Urinary bladder (tissue), 4 donors: ENCODE results near the gene B3GAT3. TPM values are rescaled to one million over a fixed set of nuclear protein-coding genes. Genes with fewer than 3 reads are reported as not detected.
"Not testable (repeated sequence)": the region's sequence is repeated elsewhere in the genome, so short reads cannot be mapped to it uniquely, and the experiment has no call there.

Experiments
- DNase-seq: peaks from one replicate; pipeline ENCODE4 v3.0.0-alpha.2; 2015; ENCODE audit errors: extremely low spot score
- H3K27ac ChIP-seq: one replicate; pipeline ENCODE4 v1.5.1; 2013; ENCODE audit warnings: low read depth, mild to moderate bottlenecking, moderate library complexity
- H3K36me3 ChIP-seq: one replicate; pipeline ENCODE4 v1.6.1; 2013; ENCODE audit warnings: mild to moderate bottlenecking, moderate library complexity; ENCODE audit not compliant: insufficient read depth
- H3K4me1 ChIP-seq: one replicate; pipeline ENCODE4 v1.6.1; 2013; ENCODE audit warnings: mild to moderate bottlenecking, moderate library complexity; ENCODE audit not compliant: insufficient read depth
- H3K4me3 ChIP-seq: one replicate; pipeline ENCODE4 v1.5.1; 2013; ENCODE audit warnings: low read depth, low read length
- WGBS: extraction: QIAGEN DNeasy Blood & Tissue Kit; methylation state at CpG from one replicate; pipeline ENCODE4 v1.1.7; 2013; 5-methylcytosine and 5-hydroxymethylcytosine counted together
- polyA plus RNA-seq: library from polyadenylated mRNA; stranded (reverse); fragments of 200-250 nt; gene quantifications from one replicate; pipeline ENCODE4 v1.2.3, GENCODE V29; 2013
- small RNA-seq: library from RNA; depleted of rRNA; stranded (forward); fragments of <200 nt; gene quantifications from one replicate; pipeline ENCODE3, GENCODE V24; 2014
- total RNA-seq: library from RNA; depleted of rRNA; stranded (reverse); fragments of >200 nt; gene quantifications from one replicate; pipeline ENCODE4 v1.2.3, GENCODE V29; 2014
- donor health status: healthy with polysubstance abuse.
- donor health status: healthy.

B3GAT3 gene
- total and polyA plus RNA-seq, 2 donors: 9.7 to 37.7 TPM

DNA sequence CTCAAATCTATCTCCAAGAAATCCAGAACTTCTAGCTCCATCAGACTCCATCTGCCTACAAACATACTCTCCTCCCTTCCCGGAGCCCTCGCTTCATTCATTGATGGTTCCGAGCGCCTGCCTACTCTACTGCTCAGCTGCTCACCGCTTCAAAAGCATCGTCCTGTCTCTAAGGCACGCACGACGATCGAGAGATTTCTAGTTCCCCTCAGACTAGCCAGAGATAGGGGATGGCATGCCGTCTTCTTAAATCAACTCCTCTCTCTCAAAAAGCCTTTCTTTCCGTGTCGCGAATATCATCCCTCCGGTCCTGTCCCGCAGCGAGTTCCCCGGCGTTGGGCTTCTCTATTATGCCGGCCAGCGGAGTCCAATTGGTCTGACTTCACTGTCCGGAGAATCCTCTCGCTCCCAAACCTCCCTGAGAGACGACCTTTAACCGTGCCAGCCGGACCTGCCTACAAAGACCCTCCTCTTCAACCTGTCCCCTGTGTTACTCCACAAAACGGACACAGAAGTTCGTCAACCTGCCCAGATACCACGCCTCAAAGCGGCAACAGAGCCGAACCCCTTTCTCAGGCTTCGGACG, 48.7 kb downstream of the B3GAT3 start:
- DNase-seq: no peak
- WGBS: under 1% methylated on average over 33 of the region's 33 CpGs
- H3K4me3 ChIP-seq: peak overlapping the region; percentile 64
- peaks cover 4% of the 10 kb centered on the region for H3K36me3 ChIP-seq
- H3K4me1 ChIP-seq: no peaks in the 10 kb centered on the region
- H3K27ac ChIP-seq: peak overlapping the region; percentile 84

DNA sequence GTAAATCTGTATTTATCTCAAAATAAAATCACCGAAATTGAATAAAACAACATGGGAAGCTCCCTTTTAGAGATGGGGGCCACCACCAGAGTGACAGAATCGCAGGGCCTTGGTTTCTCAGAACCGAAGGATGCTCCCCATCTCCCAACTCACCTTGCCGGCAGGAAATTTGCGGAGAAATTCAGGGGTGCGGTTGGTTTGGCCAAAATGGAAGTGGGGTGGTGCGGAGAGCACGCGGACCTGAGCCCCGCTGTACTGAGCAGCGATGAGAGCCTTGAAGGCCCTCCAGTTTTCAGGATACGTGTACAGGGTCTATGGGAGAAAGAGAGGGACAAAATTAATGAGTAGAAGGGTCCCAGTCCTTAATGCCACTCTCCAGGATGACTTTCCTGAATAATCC, 49.4 kb downstream of the B3GAT3 start:
- H3K4me3 ChIP-seq: no peak overlapping the region
- WGBS: 71% methylated on average over 12 of the region's 12 CpGs
- H3K36me3 ChIP-seq: peaks cover 4% of the 10 kb centered on the region
- DNase-seq: no peak
- no peak overlapping the region for H3K27ac ChIP-seq
- no peaks in the 10 kb centered on the region for H3K4me1 ChIP-seq

DNA sequence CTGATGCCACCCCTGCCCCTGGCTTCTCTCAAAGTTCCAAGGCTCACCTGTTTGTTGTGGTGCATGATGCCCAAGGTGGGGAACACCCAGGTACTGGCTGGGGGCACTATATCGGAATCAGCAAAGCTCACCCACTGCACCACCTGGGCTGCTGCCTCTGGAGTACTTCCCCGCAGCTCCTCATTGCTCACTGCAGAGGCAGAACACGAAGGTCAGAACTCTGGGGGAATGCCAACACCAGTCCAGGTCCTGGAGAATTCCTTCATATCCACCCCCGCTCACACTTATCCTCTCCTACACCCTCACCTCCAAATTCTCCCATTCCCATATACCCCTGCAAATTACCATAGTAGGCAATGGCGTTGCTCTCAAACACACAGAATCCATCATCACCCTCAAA, 50.3 kb downstream of the B3GAT3 start:
- not testable (repeated sequence) for H3K4me1 ChIP-seq, H3K36me3 ChIP-seq
- 92% methylated on average over 5 of the region's 5 CpGs for WGBS

DNA sequence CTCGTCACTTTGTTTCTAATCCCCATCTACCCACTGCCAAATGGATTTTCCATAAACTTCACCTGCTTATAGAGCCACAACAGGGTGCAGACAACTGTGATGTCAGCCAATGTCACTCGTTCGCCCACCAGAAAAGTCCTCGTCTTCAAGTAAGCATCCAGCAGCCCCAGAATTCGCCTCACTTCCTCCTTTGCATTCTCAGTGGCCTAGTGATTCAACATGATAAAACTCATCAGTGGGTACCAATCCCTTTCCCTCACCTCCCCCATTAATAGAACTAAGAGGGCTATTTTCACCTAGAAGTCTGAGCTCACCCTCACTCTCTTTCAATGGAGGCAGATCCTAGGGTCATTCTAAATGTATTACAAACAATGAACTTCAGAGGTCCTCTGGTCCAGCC, 50.9 kb downstream of the B3GAT3 start:
- H3K27ac ChIP-seq, H3K4me1 ChIP-seq, H3K4me3 ChIP-seq, DNase-seq, H3K36me3 ChIP-seq: not testable (repeated sequence)
- WGBS: 90% methylated on average over 5 of the region's 5 CpGs

More for the DNA sequence above, 50.3 kb downstream of the B3GAT3 start:
- H3K4me3 ChIP-seq, H3K27ac ChIP-seq, DNase-seq: not testable (repeated sequence)

DNA sequence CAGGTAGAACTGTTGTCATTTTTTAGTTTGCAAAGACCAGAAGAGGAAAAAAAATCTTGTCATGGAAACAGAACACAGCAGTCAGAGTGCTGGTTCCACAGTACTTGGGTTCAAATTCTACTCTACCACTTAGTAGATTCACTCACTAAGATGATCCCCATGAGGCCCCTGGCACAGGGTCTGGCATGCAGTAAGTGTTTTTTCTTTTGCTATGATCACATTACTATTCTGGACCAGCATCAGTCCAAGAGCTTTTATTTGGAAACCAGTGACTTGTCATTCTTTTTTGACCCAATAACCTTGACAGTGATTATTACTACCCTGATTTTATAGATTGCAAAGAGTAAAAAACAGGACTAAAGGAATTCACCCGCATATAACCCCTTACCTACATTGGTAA, 52.2 kb downstream of the B3GAT3 start:
- Histone ChIP-seq H3K36me3 (peaks cover 9% of the 10 kb centered on the region), H3K4me3 (no peak overlapping the region), H3K4me1 (no peaks in the 10 kb centered on the region), H3K27ac (no peak overlapping the region)
- WGBS: 73% methylated on average over 1 of the region's 1 CpG
- DNase-seq: no peak

DNA sequence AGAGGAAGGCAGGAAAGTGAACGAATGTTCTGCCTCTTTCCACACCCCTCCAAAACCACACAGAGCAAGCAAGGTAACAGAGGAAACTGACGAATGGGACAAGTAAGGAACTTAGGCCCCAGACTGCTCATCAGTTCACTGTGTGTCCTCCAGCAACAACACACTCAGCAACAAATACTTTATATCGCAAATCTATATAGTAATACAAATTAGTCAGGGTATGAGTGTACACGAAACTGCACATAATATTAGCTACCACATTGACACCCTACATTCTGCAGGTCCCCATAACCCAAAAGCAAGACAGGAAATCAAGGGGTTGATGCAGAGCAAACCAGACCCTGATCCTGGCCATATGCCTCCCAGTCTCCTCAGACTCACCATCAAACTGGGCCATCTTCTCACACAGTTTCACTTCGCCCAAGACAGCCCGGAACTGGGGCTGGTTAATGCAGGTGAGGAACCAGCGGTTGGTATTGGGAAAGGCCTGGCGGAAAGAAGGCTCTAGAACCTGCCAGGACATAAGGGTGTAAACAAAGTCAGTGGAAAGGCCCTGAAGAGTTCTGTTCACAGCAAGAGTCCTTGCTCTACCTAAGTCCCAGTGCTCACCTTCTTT, 54.7 kb downstream of the B3GAT3 start:
- no peak for DNase-seq
- WGBS: 84% methylated on average over 8 of the region's 8 CpGs
- H3K4me3 ChIP-seq: no peak overlapping the region
- no peaks in the 10 kb centered on the region for H3K4me1 ChIP-seq
- no peak overlapping the region for H3K27ac ChIP-seq
- H3K36me3 ChIP-seq: peaks cover 9% of the 10 kb centered on the region

DNA sequence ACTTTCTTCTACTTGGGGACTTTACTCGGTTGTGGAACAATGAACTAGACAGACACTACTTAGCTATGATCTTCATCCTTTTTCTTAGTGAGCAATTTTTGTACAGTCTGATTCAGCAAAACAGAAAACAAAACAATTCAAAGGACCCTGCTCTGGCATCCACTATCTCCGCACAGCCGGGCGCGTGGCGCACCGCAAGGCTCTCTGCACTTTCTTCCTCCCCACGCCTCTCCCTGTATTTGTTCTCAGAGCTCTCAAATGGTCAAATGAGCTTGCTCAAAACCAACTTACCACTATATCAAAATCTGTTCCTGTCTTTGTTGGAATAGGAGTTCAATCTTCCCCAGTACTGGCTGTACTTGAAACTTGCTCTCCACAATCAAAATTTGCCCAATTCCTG, 55.5 kb downstream of the B3GAT3 start:
- Histone ChIP-seq H3K36me3 (peaks cover 9% of the 10 kb centered on the region), H3K4me1 (no peaks in the 10 kb centered on the region), H3K4me3 (no peak overlapping the region), H3K27ac (no peak overlapping the region)
- DNase-seq: no peak
- WGBS: 90% methylated on average over 8 of the region's 8 CpGs

Small RNA genes within 50 kb of the gene (small RNA-seq; reads per million reads assigned to genes)
- gene AP001458.1: not detected
- gene MIR6747: 0.33 reads per million, percentile 16 among the genes with 10 or more reads in this experiment
- gene SNORA57: not detected

Other genes starting within 250 kb of the B3GAT3 start
- gene SCGB1A1, start 203.0 kb downstream of the B3GAT3 start, total RNA-seq: 9.5 TPM
- not detected for gene SCGB1A1, start 203.0 kb downstream of the B3GAT3 start, polyA plus RNA-seq
- gene AHNAK, start 75.2 kb downstream of the B3GAT3 start, total RNA-seq: 554 TPM
- gene AHNAK, start 75.2 kb downstream of the B3GAT3 start, polyA plus RNA-seq: 200 TPM
- gene EEF1G, start 48.1 kb downstream of the B3GAT3 start, total RNA-seq: 863 TPM
- gene EEF1G, start 48.1 kb downstream of the B3GAT3 start, polyA plus RNA-seq: 1,468 TPM
- gene TUT1, start 30.5 kb downstream of the B3GAT3 start, total RNA-seq: 5.1 TPM
- gene TUT1, start 30.5 kb downstream of the B3GAT3 start, polyA plus RNA-seq: 14.3 TPM
- gene MTA2, start 20.1 kb downstream of the B3GAT3 start, total RNA-seq: 75.2 TPM
- gene MTA2, start 20.1 kb downstream of the B3GAT3 start, polyA plus RNA-seq: 52.8 TPM
- 12.9 TPM for gene EML3, start 9.2 kb downstream of the B3GAT3 start, total RNA-seq
- 47.7 TPM for gene EML3, start 9.2 kb downstream of the B3GAT3 start, polyA plus RNA-seq
- gene ROM1, start 8.7 kb downstream of the B3GAT3 start, total RNA-seq: 1.3 TPM
- 18.9 TPM for gene ROM1, start 8.7 kb downstream of the B3GAT3 start, polyA plus RNA-seq
- 93.9 TPM for gene GANAB, start 24.6 kb upstream of the B3GAT3 start, total RNA-seq
- 152 TPM for gene GANAB, start 24.6 kb upstream of the B3GAT3 start, polyA plus RNA-seq
- 7.9 TPM for gene INTS5, start 31.3 kb upstream of the B3GAT3 start, total RNA-seq
- gene INTS5, start 31.3 kb upstream of the B3GAT3 start, polyA plus RNA-seq: 16.6 TPM
- 10.9 TPM for gene C11orf98, start 43.2 kb upstream of the B3GAT3 start, total RNA-seq
- 72.1 TPM for gene C11orf98, start 43.2 kb upstream of the B3GAT3 start, polyA plus RNA-seq
- 5.0 TPM for gene CSKMT, start 43.3 kb upstream of the B3GAT3 start, total RNA-seq
- 9.5 TPM for gene CSKMT, start 43.3 kb upstream of the B3GAT3 start, polyA plus RNA-seq
- 3.4 TPM for gene UQCC3, start 49.7 kb upstream of the B3GAT3 start, total RNA-seq
- gene UQCC3, start 49.7 kb upstream of the B3GAT3 start, polyA plus RNA-seq: 13.3 TPM
- gene LBHD1, start 50.3 kb upstream of the B3GAT3 start, total RNA-seq: 3.1 TPM
- 2.8 TPM for gene LBHD1, start 50.3 kb upstream of the B3GAT3 start, polyA plus RNA-seq
- 34.5 TPM for gene UBXN1, start 57.1 kb upstream of the B3GAT3 start, total RNA-seq
- gene UBXN1, start 57.1 kb upstream of the B3GAT3 start, polyA plus RNA-seq: 206 TPM
- gene LRRN4CL, start 67.5 kb upstream of the B3GAT3 start, total RNA-seq: 10.9 TPM
- 16.7 TPM for gene LRRN4CL, start 67.5 kb upstream of the B3GAT3 start, polyA plus RNA-seq
- gene BSCL2, start 85.4 kb upstream of the B3GAT3 start, total RNA-seq: 25.6 TPM
- 52.6 TPM for gene BSCL2, start 85.4 kb upstream of the B3GAT3 start, polyA plus RNA-seq
- gene GNG3, start 85.7 kb upstream of the B3GAT3 start, total RNA-seq: 0.37 TPM
- gene GNG3, start 85.7 kb upstream of the B3GAT3 start, polyA plus RNA-seq: 0.96 TPM
- 25.9 TPM for gene HNRNPUL2, start 105.5 kb upstream of the B3GAT3 start, total RNA-seq
- 50.4 TPM for gene HNRNPUL2, start 105.5 kb upstream of the B3GAT3 start, polyA plus RNA-seq
- gene TTC9C, start 106.5 kb upstream of the B3GAT3 start, total RNA-seq: 35.6 TPM
- gene TTC9C, start 106.5 kb upstream of the B3GAT3 start, polyA plus RNA-seq: 27.3 TPM
- 10.5 TPM for gene ZBTB3, start 132.2 kb upstream of the B3GAT3 start, total RNA-seq
- gene ZBTB3, start 132.2 kb upstream of the B3GAT3 start, polyA plus RNA-seq: 3.2 TPM
- gene POLR2G, start 139.6 kb upstream of the B3GAT3 start, total RNA-seq: 46.4 TPM
- 107 TPM for gene POLR2G, start 139.6 kb upstream of the B3GAT3 start, polyA plus RNA-seq
- gene TAF6L, start 149.4 kb upstream of the B3GAT3 start, total RNA-seq: 8.5 TPM
- 21.9 TPM for gene TAF6L, start 149.4 kb upstream of the B3GAT3 start, polyA plus RNA-seq
- 26.2 TPM for gene TMEM179B, start 165.4 kb upstream of the B3GAT3 start, total RNA-seq
- gene TMEM179B, start 165.4 kb upstream of the B3GAT3 start, polyA plus RNA-seq: 64.1 TPM
- gene TMEM223, start 170.0 kb upstream of the B3GAT3 start, total RNA-seq: 16.7 TPM
- 21.3 TPM for gene TMEM223, start 170.0 kb upstream of the B3GAT3 start, polyA plus RNA-seq
- gene NXF1, start 183.5 kb upstream of the B3GAT3 start, total RNA-seq: 32.4 TPM
- 103 TPM for gene NXF1, start 183.5 kb upstream of the B3GAT3 start, polyA plus RNA-seq
- gene STX5, start 210.1 kb upstream of the B3GAT3 start, total RNA-seq: 30.0 TPM
- gene STX5, start 210.1 kb upstream of the B3GAT3 start, polyA plus RNA-seq: 32.0 TPM
- gene TEX54, start 210.9 kb upstream of the B3GAT3 start, total RNA-seq: not detected
- gene TEX54, start 210.9 kb upstream of the B3GAT3 start, polyA plus RNA-seq: not detected
- 31.1 TPM for gene WDR74, start 217.6 kb upstream of the B3GAT3 start, total RNA-seq
- gene WDR74, start 217.6 kb upstream of the B3GAT3 start, polyA plus RNA-seq: 47.1 TPM